Osteoblast (primary cell): ENCODE results near the gene PLCXD3. TPM values are rescaled to one million over a fixed set of nuclear protein-coding genes. Genes with fewer than 3 reads are reported as not detected.
"Not testable (repeated sequence)": the region's sequence is repeated elsewhere in the genome, so short reads cannot be mapped to it uniquely, and the experiment has no call there.

ENCODE experiments used
- DNase-seq: peaks from one replicate; pipeline ENCODE4 v3.0.0; 2011; ENCODE audit warnings: low spot score, mixed read lengths; ENCODE audit not compliant: insufficient read length; ENCODE audit errors: missing footprints
- H2AFZ ChIP-seq: 2 replicates; pipeline ENCODE4 v1.6.0; 2011; ENCODE audit warnings: mild to moderate bottlenecking, low read length
- H3K27ac ChIP-seq: 2 replicates; pipeline ENCODE4 v1.5.1; 2011; ENCODE audit warnings: mild to moderate bottlenecking, low read depth, low read length, moderate library complexity
- H3K27me3 ChIP-seq: 2 replicates; pipeline ENCODE4 v1.6.0; 2012; ENCODE audit warnings: mild to moderate bottlenecking, control low read depth, inconsistent platforms, low read length, moderate library complexity; ENCODE audit not compliant: insufficient read depth
- H3K36me3 ChIP-seq: 2 replicates; pipeline ENCODE4 v1.5.1; 2011; ENCODE audit warnings: mild to moderate bottlenecking, low read length, control low read depth, moderate library complexity; ENCODE audit not compliant: insufficient read depth
- H3K4me1 ChIP-seq: 2 replicates; pipeline ENCODE4 v1.5.1; 2011; ENCODE audit warnings: mild to moderate bottlenecking, low read length, control low read depth, moderate library complexity; ENCODE audit not compliant: insufficient read depth
- H3K4me2 ChIP-seq: 2 replicates; pipeline ENCODE4 v1.6.0; 2011; ENCODE audit warnings: mild to moderate bottlenecking, low read length; ENCODE audit not compliant: insufficient read depth
- H3K4me3 ChIP-seq: fragments of 200-600 bp; sonication (generic); 3 replicates; pipeline ENCODE4 v1.5.1; 2012; ENCODE audit warnings: mild to moderate bottlenecking, low read length, inconsistent platforms; ENCODE audit not compliant: insufficient read depth
- H3K79me2 ChIP-seq: 2 replicates; pipeline ENCODE4 v1.6.0; 2012; ENCODE audit warnings: mild to moderate bottlenecking, low read length, control low read depth, inconsistent platforms; ENCODE audit not compliant: insufficient read depth
- H3K9me3 ChIP-seq: 2 replicates; pipeline ENCODE4 v1.5.1; 2011; ENCODE audit warnings: low read depth, low read length, control low read depth
- H4K20me1 ChIP-seq: 2 replicates; pipeline ENCODE4 v1.6.0; 2012; ENCODE audit warnings: mild to moderate bottlenecking, low read length, control low read depth; ENCODE audit not compliant: insufficient read depth
- CTCF ChIP-seq: IDR thresholded peaks from 2 replicates; pipeline ENCODE4 v1.5.1; 2011; ENCODE audit warnings: mild to moderate bottlenecking, low read depth, low read length, moderate library complexity; ENCODE audit errors: extremely low read depth
- total RNA-seq: library from RNA; depleted of rRNA; stranded (reverse); fragments of >200 nt; gene quantifications from 2 replicates; pipeline ENCODE4 v1.2.3, GENCODE V29; 2012

The PLCXD3 gene
- total RNA-seq, 1 donor = 0.36 TPM

DNA sequence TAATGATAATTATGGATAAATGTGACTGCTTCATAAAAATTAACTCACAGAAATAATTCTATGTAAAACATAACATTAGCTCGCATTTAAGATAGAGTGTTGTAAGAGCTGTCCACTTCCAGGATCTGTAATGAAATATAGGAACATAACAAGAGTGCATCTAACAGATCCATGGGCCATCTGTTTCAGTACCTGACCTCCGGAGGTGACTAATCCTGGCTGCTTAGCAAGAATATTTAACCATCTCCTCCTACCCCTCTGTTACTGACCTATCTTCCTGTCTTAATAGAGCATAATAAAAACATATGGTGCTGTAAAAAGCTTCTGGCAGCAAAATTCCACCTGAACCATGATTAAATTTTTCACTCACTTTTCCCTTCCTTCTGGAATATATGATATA, 7.1 kb downstream of the PLCXD3 start:
- Histone ChIP-seq H2AFZ (no peak overlapping the region), H4K20me1 (no peaks in the 10 kb centered on the region), H3K4me1 (no peaks in the 10 kb centered on the region), H3K36me3 (no peaks in the 10 kb centered on the region), H3K9me3 (no peaks in the 10 kb centered on the region), H3K27me3 (no peaks in the 10 kb centered on the region), H3K4me2 (no peak overlapping the region), H3K4me3 (no peak overlapping the region), H3K27ac (no peak overlapping the region), H3K79me2 (no peaks in the 10 kb centered on the region)
- DNase-seq = no peak
- TF ChIP-seq CTCF = no peak

GRCh38 chr5:41493490-41494126, 16.8 kb downstream of the PLCXD3 start:
- not testable (repeated sequence) for H3K27me3 ChIP-seq, H3K4me3 ChIP-seq, H3K79me2 ChIP-seq, H3K27ac ChIP-seq, H2AFZ ChIP-seq, H3K9me3 ChIP-seq, DNase-seq, H3K4me1 ChIP-seq, H3K4me2 ChIP-seq, H4K20me1 ChIP-seq, H3K36me3 ChIP-seq

- Histone ChIP-seq H2AFZ (no peak overlapping the region), H3K4me2 (no peak overlapping the region), H3K4me3 (no peak overlapping the region), H4K20me1 (no peaks in the 10 kb centered on the region), H3K4me1 (no peaks in the 10 kb centered on the region), H3K27me3 (no peaks in the 10 kb centered on the region), H3K27ac (no peak overlapping the region), H3K9me3 (no peaks in the 10 kb centered on the region), H3K36me3 (no peaks in the 10 kb centered on the region), H3K79me2 (no peaks in the 10 kb centered on the region)
- no peak for DNase-seq
- TF ChIP-seq CTCF = no peak
Measured at GRCh38 chr5:41485533-41485932, 24.9 kb downstream of the PLCXD3 start.

DNA sequence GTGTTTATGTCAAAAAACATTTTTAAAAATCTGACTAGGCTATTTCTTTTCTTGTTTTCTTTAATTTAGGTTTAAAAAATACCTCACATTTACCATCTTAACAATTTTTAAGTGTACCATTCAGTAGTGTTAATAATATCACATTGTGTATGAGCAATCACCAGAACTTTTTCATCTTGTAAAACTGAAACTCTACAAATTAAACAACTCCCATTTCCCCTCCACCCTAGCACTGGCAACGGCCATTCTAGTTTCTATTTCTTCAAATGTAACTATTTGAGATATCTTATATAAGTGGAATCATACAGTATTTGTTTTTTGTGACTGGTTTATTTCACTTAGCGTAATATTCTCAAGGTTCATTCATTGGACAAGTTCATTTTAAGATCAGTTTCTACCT, 27.7 kb downstream of the PLCXD3 start:
- no peak for DNase-seq
- H2AFZ ChIP-seq = no peak overlapping the region
- no peaks in the 10 kb centered on the region for H3K4me1 ChIP-seq
- H3K4me3 ChIP-seq = no peak overlapping the region
- H3K36me3 ChIP-seq = no peaks in the 10 kb centered on the region
- no peaks in the 10 kb centered on the region for H3K79me2 ChIP-seq
- no peak overlapping the region for H3K4me2 ChIP-seq
- no peak for TF ChIP-seq CTCF
- H3K27me3 ChIP-seq = no peaks in the 10 kb centered on the region
- no peaks in the 10 kb centered on the region for H4K20me1 ChIP-seq
- no peaks in the 10 kb centered on the region for H3K9me3 ChIP-seq
- H3K27ac ChIP-seq = no peak overlapping the region
